ENCODE results near the gene BNIP3.

BNIP3 gene

DNA sequence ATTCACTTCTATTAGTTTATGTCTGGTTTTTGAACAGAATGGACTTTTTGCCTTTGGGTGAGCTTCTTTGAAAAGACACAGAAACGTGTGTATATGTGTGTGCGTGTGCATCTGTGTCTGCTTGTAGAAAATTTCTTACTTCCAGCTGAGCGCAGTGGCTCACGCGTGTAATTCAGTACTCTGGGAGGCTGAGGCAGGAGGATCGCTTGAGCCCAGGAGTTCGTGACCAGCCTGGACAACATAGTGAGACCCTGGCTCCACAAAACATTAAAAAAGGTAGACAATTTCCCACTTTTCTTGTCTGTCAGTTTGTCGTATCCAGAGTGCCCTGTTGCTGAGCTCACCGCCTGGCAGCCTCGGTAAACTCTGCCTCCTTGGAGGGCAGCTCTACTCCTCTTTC is 55.5 kb downstream of the BNIP3 start:
- H2AFZ ChIP-seq (ENCODE audit: insufficient read depth, low read length, poor library complexity) = no peak overlapping the region
- no peak overlapping the region for H3K23ac ChIP-seq (ENCODE audit: low read length)
- no peak overlapping the region for H4K12ac ChIP-seq (ENCODE audit: low read depth, low read length)
- H4K8ac ChIP-seq (ENCODE audit: low read depth, low read length) = no peak overlapping the region
- H3K4me1 ChIP-seq (ENCODE audit: control insufficient read depth in 1 of 2, insufficient read depth in 2 of 2, low read length in 2 of 2) = peaks cover 18 to 23% of the 10 kb centered on the region in 2 experiments
- no peak overlapping the region for H3K4me3 ChIP-seq (ENCODE audit: low read depth, low read length)
- no peaks in the 10 kb centered on the region for H3K79me1 ChIP-seq (ENCODE audit: low read length)
- no CpG with 5 or more reads among the region's 10 CpGs for WGBS (ENCODE audit: extremely low coverage, insufficient coverage, insufficient read length)
- H3K27me3 ChIP-seq (ENCODE audit: insufficient read depth, low read length) = no peaks in the 10 kb centered on the region
- peaks cover 1 to 2% of the 10 kb centered on the region in 2 experiments for H3K36me3 ChIP-seq (ENCODE audit: control insufficient read depth in 1 of 2, insufficient read depth in 2 of 2, low read length in 2 of 2)
- H2BK12ac ChIP-seq (ENCODE audit: low read length) = no peak overlapping the region
- no peak overlapping the region for H3K27ac ChIP-seq (ENCODE audit: low read depth, low read length)
- peak overlapping the region; percentile 90 for H3K4ac ChIP-seq (ENCODE audit: low read depth, low read length)
- H3K14ac ChIP-seq (ENCODE audit: low read length) = no peak overlapping the region
- no peak overlapping the region for H3K4me2 ChIP-seq (ENCODE audit: low read length)
- H3K79me2 ChIP-seq (ENCODE audit: control insufficient read depth, insufficient read depth, low read length, poor library complexity) = peaks cover 24% of the 10 kb centered on the region
- no peak overlapping the region for H3K18ac ChIP-seq (ENCODE audit: low read length)
- H2BK5ac ChIP-seq (ENCODE audit: low read depth, low read length, poor library complexity) = no peak overlapping the region
- no peak overlapping the region for H3K9ac ChIP-seq (ENCODE audit: low read length)
- peaks cover 2% of the 10 kb centered on the region for H3K9me3 ChIP-seq (ENCODE audit: insufficient read depth, low read depth, low read length)
- no peak overlapping the region for H2BK120ac ChIP-seq (ENCODE audit: insufficient read depth, low read length, poor library complexity)
- DNase-seq = no peak
- no peak overlapping the region for H4K91ac ChIP-seq (ENCODE audit: low read depth, low read length)
- H2AK5ac ChIP-seq (ENCODE audit: low read length) = no peak overlapping the region

DNA sequence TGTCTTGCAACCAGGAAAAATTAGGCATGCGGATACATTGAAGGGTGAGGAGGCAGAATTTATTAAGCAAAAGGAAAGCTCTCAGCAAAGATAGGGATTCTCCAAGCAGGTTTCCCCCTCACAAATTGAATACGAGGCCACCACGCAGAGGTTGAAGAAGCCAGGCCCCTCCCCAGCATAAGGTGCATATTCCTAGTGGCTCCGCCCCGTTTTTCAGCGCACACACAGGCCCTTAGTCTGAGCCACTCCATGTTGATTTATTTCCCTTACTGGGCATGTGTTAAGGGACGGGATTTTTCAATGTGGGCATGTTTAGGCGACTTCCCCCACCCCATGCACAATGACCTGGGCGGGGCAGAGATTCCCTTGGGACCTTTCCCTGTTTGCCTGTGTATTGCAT is 56.0 kb downstream of the BNIP3 start:
- no peak overlapping the region for H2AFZ ChIP-seq (ENCODE audit: insufficient read depth, low read length, poor library complexity)
- H3K23ac ChIP-seq (ENCODE audit: low read length) = no peak overlapping the region
- no peak overlapping the region for H2AK5ac ChIP-seq (ENCODE audit: low read length)
- no peak overlapping the region for H4K12ac ChIP-seq (ENCODE audit: low read depth, low read length)
- no CpG with 5 or more reads among the region's 9 CpGs for WGBS (ENCODE audit: extremely low coverage, insufficient coverage, insufficient read length)
- H2BK12ac ChIP-seq (ENCODE audit: low read length) = no peak overlapping the region
- peak overlapping the region; percentile 85 for H3K4ac ChIP-seq (ENCODE audit: low read depth, low read length)
- H3K18ac ChIP-seq (ENCODE audit: low read length) = no peak overlapping the region
- H3K4me1 ChIP-seq (ENCODE audit: control insufficient read depth in 1 of 2, insufficient read depth in 2 of 2, low read length in 2 of 2) = peaks cover 18 to 20% of the 10 kb centered on the region in 2 experiments
- peaks cover 1 to 2% of the 10 kb centered on the region in 2 experiments for H3K36me3 ChIP-seq (ENCODE audit: control insufficient read depth in 1 of 2, insufficient read depth in 2 of 2, low read length in 2 of 2)
- peaks cover 20% of the 10 kb centered on the region for H3K79me2 ChIP-seq (ENCODE audit: control insufficient read depth, insufficient read depth, low read length, poor library complexity)
- H3K4me3 ChIP-seq (ENCODE audit: low read depth, low read length) = no peak overlapping the region
- H2BK120ac ChIP-seq (ENCODE audit: insufficient read depth, low read length, poor library complexity) = no peak overlapping the region
- H3K4me2 ChIP-seq (ENCODE audit: low read length) = no peak overlapping the region
- H3K27me3 ChIP-seq (ENCODE audit: insufficient read depth, low read length) = no peaks in the 10 kb centered on the region
- H2BK5ac ChIP-seq (ENCODE audit: low read depth, low read length, poor library complexity) = no peak overlapping the region
- H4K91ac ChIP-seq (ENCODE audit: low read depth, low read length) = no peak overlapping the region
- H3K27ac ChIP-seq (ENCODE audit: low read depth, low read length) = no peak overlapping the region
- no peak overlapping the region for H4K8ac ChIP-seq (ENCODE audit: low read depth, low read length)
- H3K79me1 ChIP-seq (ENCODE audit: low read length) = no peaks in the 10 kb centered on the region
- H3K9ac ChIP-seq (ENCODE audit: low read length) = no peak overlapping the region
- H3K9me3 ChIP-seq (ENCODE audit: insufficient read depth, low read depth, low read length) = peaks cover 2% of the 10 kb centered on the region
- H3K14ac ChIP-seq (ENCODE audit: low read length) = no peak overlapping the region
- no peak for DNase-seq

GRCh38 chr10:131925011-131925649 is 56.6 kb downstream of the BNIP3 start:
- peaks cover 2% of the 10 kb centered on the region for H3K9me3 ChIP-seq (ENCODE audit: insufficient read depth, low read depth, low read length)
- H3K4me1 ChIP-seq (ENCODE audit: control insufficient read depth in 1 of 2, insufficient read depth in 2 of 2, low read length in 2 of 2) = peaks cover 18 to 20% of the 10 kb centered on the region in 2 experiments
- peaks cover 1 to 2% of the 10 kb centered on the region in 2 experiments for H3K36me3 ChIP-seq (ENCODE audit: control insufficient read depth in 1 of 2, insufficient read depth in 2 of 2, low read length in 2 of 2)
- DNase-seq = no peak
- no peak overlapping the region for H2BK120ac ChIP-seq (ENCODE audit: insufficient read depth, low read length, poor library complexity)
- H3K79me1 ChIP-seq (ENCODE audit: low read length) = no peaks in the 10 kb centered on the region
- H3K9ac ChIP-seq (ENCODE audit: low read length) = no peak overlapping the region
- no peak overlapping the region for H3K27ac ChIP-seq (ENCODE audit: low read depth, low read length)
- H4K91ac ChIP-seq (ENCODE audit: low read depth, low read length) = no peak overlapping the region
- H3K14ac ChIP-seq (ENCODE audit: low read length) = no peak overlapping the region
- no peak overlapping the region for H3K4ac ChIP-seq (ENCODE audit: low read depth, low read length)
- H2BK12ac ChIP-seq (ENCODE audit: low read length) = no peak overlapping the region
- H3K18ac ChIP-seq (ENCODE audit: low read length) = no peak overlapping the region
- no peak overlapping the region for H3K23ac ChIP-seq (ENCODE audit: low read length)
- no peak overlapping the region for H2BK5ac ChIP-seq (ENCODE audit: low read depth, low read length, poor library complexity)
- H3K4me2 ChIP-seq (ENCODE audit: low read length) = no peak overlapping the region
- H3K79me2 ChIP-seq (ENCODE audit: control insufficient read depth, insufficient read depth, low read length, poor library complexity) = peaks cover 18% of the 10 kb centered on the region
- H2AK5ac ChIP-seq (ENCODE audit: low read length) = no peak overlapping the region
- no peak overlapping the region for H3K4me3 ChIP-seq (ENCODE audit: low read depth, low read length)
- H3K27me3 ChIP-seq (ENCODE audit: insufficient read depth, low read length) = no peaks in the 10 kb centered on the region
- H2AFZ ChIP-seq (ENCODE audit: insufficient read depth, low read length, poor library complexity) = no peak overlapping the region
- H4K8ac ChIP-seq (ENCODE audit: low read depth, low read length) = no peak overlapping the region
- no peak overlapping the region for H4K12ac ChIP-seq (ENCODE audit: low read depth, low read length)

GRCh38 chr10:131923038-131923756 is 58.5 kb downstream of the BNIP3 start:
- H2BK5ac ChIP-seq (ENCODE audit: low read depth, low read length, poor library complexity) = no peak overlapping the region
- peaks cover 1 to 2% of the 10 kb centered on the region in 2 experiments for H3K36me3 ChIP-seq (ENCODE audit: control insufficient read depth in 1 of 2, insufficient read depth in 2 of 2, low read length in 2 of 2)
- no peak overlapping the region for H2BK120ac ChIP-seq (ENCODE audit: insufficient read depth, low read length, poor library complexity)
- no peak overlapping the region for H3K4me3 ChIP-seq (ENCODE audit: low read depth, low read length)
- H3K9ac ChIP-seq (ENCODE audit: low read length) = no peak overlapping the region
- H2BK12ac ChIP-seq (ENCODE audit: low read length) = no peak overlapping the region
- no peak overlapping the region for H4K91ac ChIP-seq (ENCODE audit: low read depth, low read length)
- H3K14ac ChIP-seq (ENCODE audit: low read length) = no peak overlapping the region
- no CpG with 5 or more reads among the region's 11 CpGs for WGBS (ENCODE audit: extremely low coverage, insufficient coverage, insufficient read length)
- no peak for DNase-seq
- peak overlapping the region; percentile 80 for H3K18ac ChIP-seq (ENCODE audit: low read length)
- peaks cover 2% of the 10 kb centered on the region for H3K9me3 ChIP-seq (ENCODE audit: insufficient read depth, low read depth, low read length)
- H4K8ac ChIP-seq (ENCODE audit: low read depth, low read length) = no peak overlapping the region
- H3K4me1 ChIP-seq (ENCODE audit: control insufficient read depth in 1 of 2, insufficient read depth in 2 of 2, low read length in 2 of 2) = peaks cover 5 to 7% of the 10 kb centered on the region in 2 experiments
- peaks cover 2% of the 10 kb centered on the region for H3K79me1 ChIP-seq (ENCODE audit: low read length)
- H3K79me2 ChIP-seq (ENCODE audit: control insufficient read depth, insufficient read depth, low read length, poor library complexity) = peaks cover 12% of the 10 kb centered on the region
- no peak overlapping the region for H4K12ac ChIP-seq (ENCODE audit: low read depth, low read length)
- H3K4ac ChIP-seq (ENCODE audit: low read depth, low read length) = peak overlapping the region; percentile 19
- no peak overlapping the region for H3K4me2 ChIP-seq (ENCODE audit: low read length)
- no peak overlapping the region for H3K27ac ChIP-seq (ENCODE audit: low read depth, low read length)
- no peak overlapping the region for H2AFZ ChIP-seq (ENCODE audit: insufficient read depth, low read length, poor library complexity)
- H3K23ac ChIP-seq (ENCODE audit: low read length) = no peak overlapping the region
- H3K27me3 ChIP-seq (ENCODE audit: insufficient read depth, low read length) = no peaks in the 10 kb centered on the region
- H2AK5ac ChIP-seq (ENCODE audit: low read length) = no peak overlapping the region
